GM23338 (cell line): ENCODE results near the gene GREB1L.

ENCODE experiments used
- CTCF ChIP-seq, 2 experiments: fragments of 200-600 bp in 1 of 2; sonication (generic) in 1 of 2; conservative IDR thresholded peaks; 2 replicates each; pipeline versions ENCODE4 v1.5.1 to v1.6.1; 2016 to 2017; ENCODE audit warnings: antibody characterized with exemption in 2 of 2, low read depth in 2 of 2, mild to moderate bottlenecking in 2 of 2, moderate library complexity in 1 of 2
- EZH2 ChIP-seq: fragments of 200-600 bp; sonication (generic); IDR thresholded peaks from one replicate; pipeline ENCODE4 v1.8.0; 2017; ENCODE audit warnings: antibody characterized with exemption, mild to moderate bottlenecking, low read depth; ENCODE audit not compliant: unreplicated experiment
- JUNB ChIP-seq: IDR thresholded peaks from one replicate; pipeline ENCODE4 v1.6.1; 2016; ENCODE audit warnings: antibody characterized with exemption; ENCODE audit not compliant: unreplicated experiment
- POLR2AphosphoS5 ChIP-seq: IDR thresholded peaks from 2 replicates; pipeline ENCODE4 v1.6.1; 2016; ENCODE audit warnings: antibody characterized with exemption, low read depth
- REST ChIP-seq: IDR thresholded peaks from one replicate; pipeline ENCODE4 v1.6.1; 2018; ENCODE audit warnings: antibody characterized with exemption; ENCODE audit not compliant: unreplicated experiment
- ZNF114 ChIP-seq: fragments of 250-450 bp; sonication (Bioruptor Pico); IDR thresholded peaks from 2 replicates; pipeline ENCODE4 v1.5.0; 2020; ENCODE audit warnings: mild to moderate bottlenecking, moderate library complexity
- ZNF331 ChIP-seq: fragments of 250-450 bp; sonication (Bioruptor Pico); IDR thresholded peaks from 2 replicates; pipeline ENCODE4 v1.5.0; 2020; ENCODE audit warnings: low read depth, mild to moderate bottlenecking, moderate library complexity

- TF ChIP-seq CTCF (conservative IDR thresholded peaks at IDR 0.05; ENCODE audit: low read depth in 2 of 2) (no peak), POLR2AphosphoS5 (no peak), EZH2 (no peak), REST (no peak), ZNF114 (CRISPR knock-in tag) (no peak), JUNB (no peak), ZNF331 (CRISPR knock-in tag) (no peak)
Measured at GRCh38 chr18:21295101-21295500, 53.1 kb downstream of the GREB1L start.
